ENCODE measurements around the gene ZSWIM5.
"Not testable (repeated sequence)": the region's sequence is repeated elsewhere in the genome, so short reads cannot be mapped to it uniquely, and the experiment has no call there.

Gene ZSWIM5

GRCh38 chr1:45136984-45137383 is 69.4 kb downstream of the ZSWIM5 start:
- DNase-seq: no peak

- DNase-seq: no peak
Measured at GRCh38 chr1:45135316-45135715, 71.1 kb downstream of the ZSWIM5 start.

GRCh38 chr1:45134461-45134873 is 71.9 kb downstream of the ZSWIM5 start:
- no peak for DNase-seq

GRCh38 chr1:45132719-45133118 is 73.7 kb downstream of the ZSWIM5 start:
- DNase-seq: not testable (repeated sequence)

- DNase-seq: no peak
Measured at GRCh38 chr1:45123358-45123757, 83.0 kb downstream of the ZSWIM5 start.

GRCh38 chr1:45122724-45123123 is 83.7 kb downstream of the ZSWIM5 start:
- no peak for DNase-seq

- DNase-seq: no peak
Measured at GRCh38 chr1:45117766-45118165, 88.6 kb downstream of the ZSWIM5 start.

- no peak for DNase-seq
Measured at GRCh38 chr1:45116820-45117219, 89.6 kb downstream of the ZSWIM5 start.

- no peak for DNase-seq
Measured at GRCh38 chr1:45116340-45116739, 90.1 kb downstream of the ZSWIM5 start.

GRCh38 chr1:45115198-45115597 is 91.2 kb downstream of the ZSWIM5 start:
- not testable (repeated sequence) for DNase-seq

- DNase-seq: no peak
Measured at GRCh38 chr1:45112661-45113060, 93.7 kb downstream of the ZSWIM5 start.

- no peak for DNase-seq
Measured at GRCh38 chr1:45111239-45111638, 95.2 kb downstream of the ZSWIM5 start.

- DNase-seq: no peak
Measured at GRCh38 chr1:45107782-45108181, 98.6 kb downstream of the ZSWIM5 start.

- DNase-seq: not testable (repeated sequence)
Measured at GRCh38 chr1:45106864-45107263, 99.5 kb downstream of the ZSWIM5 start.

GRCh38 chr1:45106156-45106545 is 100.3 kb downstream of the ZSWIM5 start:
- not testable (repeated sequence) for DNase-seq

GRCh38 chr1:45105486-45106155 is 100.8 kb downstream of the ZSWIM5 start:
- not testable (repeated sequence) for DNase-seq

GRCh38 chr1:45103534-45103933 is 102.9 kb downstream of the ZSWIM5 start:
- no peak for DNase-seq

GRCh38 chr1:45101947-45102346 is 104.5 kb downstream of the ZSWIM5 start:
- DNase-seq: no peak

- not testable (repeated sequence) for DNase-seq
Measured at GRCh38 chr1:45101528-45101927, 104.9 kb downstream of the ZSWIM5 start.

- no peak for DNase-seq
Measured at GRCh38 chr1:45097944-45098343, 108.5 kb downstream of the ZSWIM5 start.

- DNase-seq: no peak
Measured at GRCh38 chr1:45097079-45097478, 109.3 kb downstream of the ZSWIM5 start.

- peak; percentile 22 to 31 for DNase-seq
Measured at GRCh38 chr1:45095450-45095849, 111.0 kb downstream of the ZSWIM5 start.

- not testable (repeated sequence) for DNase-seq
Measured at GRCh38 chr1:45094371-45094770, 112.0 kb downstream of the ZSWIM5 start.

- no peak for DNase-seq
Measured at GRCh38 chr1:45093334-45093733, 113.1 kb downstream of the ZSWIM5 start.

- no peak for DNase-seq
Measured at GRCh38 chr1:45089711-45090110, 116.7 kb downstream of the ZSWIM5 start.

Measured in inflammatory macrophage treated with lipopolysaccharide for 1 hour (primary cell).